ENCODE data around the gene NLRP9.

NLRP9 gene

DNA sequence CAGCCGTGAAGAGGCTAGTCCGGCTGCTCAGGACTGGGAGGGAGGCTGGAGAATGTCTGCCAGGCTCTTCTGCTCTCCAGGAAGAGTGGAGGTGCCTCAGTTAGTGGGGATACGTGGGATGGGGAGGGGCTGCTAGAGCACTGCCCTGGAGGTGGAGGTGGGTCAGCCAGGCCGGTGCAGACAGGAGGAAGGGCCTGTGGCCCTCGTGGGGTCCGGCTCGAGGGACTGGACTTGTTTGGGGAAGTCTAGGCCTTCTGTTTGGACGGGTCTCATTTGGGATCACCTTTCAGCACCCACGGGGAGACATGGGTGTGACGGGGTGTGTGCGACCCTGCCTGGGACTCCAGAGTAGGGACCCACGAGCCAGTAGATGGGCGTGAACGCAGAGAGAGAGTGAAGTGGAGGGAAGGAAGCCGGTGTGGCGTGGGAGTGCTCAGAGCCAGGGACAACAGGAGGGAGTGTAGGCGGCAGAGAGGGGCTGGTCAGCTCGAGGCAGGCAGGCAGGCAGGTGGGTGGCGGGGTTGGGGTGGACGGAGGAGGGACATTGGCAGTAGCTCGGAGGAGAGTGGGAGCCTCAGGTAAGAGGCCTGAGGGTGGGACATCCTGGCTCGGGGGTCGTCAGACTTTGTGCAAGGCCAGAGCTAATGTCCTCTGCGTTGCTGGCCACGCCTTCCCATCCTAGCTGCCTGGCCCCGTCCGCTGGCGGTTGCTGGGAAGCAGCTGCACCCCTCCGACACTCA, 51.7 kb downstream of the NLRP9 start:
- DNase-seq (ENCODE audit: insufficient read length, low spot score) (no peak), FAIRE-seq (no peak)
- no peak for TF ChIP-seq CTCF (IDR thresholded peaks at IDR 0.05; ENCODE audit: insufficient read depth, missing control alignments)

DNA sequence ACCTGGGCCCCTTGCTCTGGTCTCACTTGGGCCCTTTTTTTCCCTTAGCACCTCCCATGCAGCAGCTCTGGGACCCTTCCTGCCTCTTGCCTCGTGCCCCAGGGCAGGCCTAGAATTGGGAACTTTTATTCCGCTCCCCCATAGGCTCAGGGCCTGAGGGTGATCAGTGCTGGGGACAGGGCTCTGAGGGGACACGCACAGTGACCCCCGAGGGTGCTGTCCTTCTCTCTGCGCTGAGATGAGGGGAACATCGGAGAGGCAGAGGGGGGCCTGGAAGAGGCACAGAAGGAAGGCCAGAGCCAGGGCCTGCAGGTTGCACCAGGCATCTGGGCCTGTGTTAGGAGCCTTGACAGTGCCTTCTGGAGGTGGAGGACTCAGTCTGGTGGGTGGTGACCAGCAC, 52.4 kb downstream of the NLRP9 start:
- no peak for TF ChIP-seq CTCF (IDR thresholded peaks at IDR 0.05; ENCODE audit: insufficient read depth, missing control alignments)
- FAIRE-seq, result no peak
- DNase-seq (ENCODE audit: insufficient read length, low spot score), result no peak

- FAIRE-seq (no peak), DNase-seq (ENCODE audit: insufficient read length, low spot score) (no peak)
- TF ChIP-seq CTCF (IDR thresholded peaks at IDR 0.05; ENCODE audit: insufficient read depth, missing control alignments), result no peak
Observed at GRCh38 chr19:55684946-55685681, 53.1 kb downstream of the NLRP9 start.

DNA sequence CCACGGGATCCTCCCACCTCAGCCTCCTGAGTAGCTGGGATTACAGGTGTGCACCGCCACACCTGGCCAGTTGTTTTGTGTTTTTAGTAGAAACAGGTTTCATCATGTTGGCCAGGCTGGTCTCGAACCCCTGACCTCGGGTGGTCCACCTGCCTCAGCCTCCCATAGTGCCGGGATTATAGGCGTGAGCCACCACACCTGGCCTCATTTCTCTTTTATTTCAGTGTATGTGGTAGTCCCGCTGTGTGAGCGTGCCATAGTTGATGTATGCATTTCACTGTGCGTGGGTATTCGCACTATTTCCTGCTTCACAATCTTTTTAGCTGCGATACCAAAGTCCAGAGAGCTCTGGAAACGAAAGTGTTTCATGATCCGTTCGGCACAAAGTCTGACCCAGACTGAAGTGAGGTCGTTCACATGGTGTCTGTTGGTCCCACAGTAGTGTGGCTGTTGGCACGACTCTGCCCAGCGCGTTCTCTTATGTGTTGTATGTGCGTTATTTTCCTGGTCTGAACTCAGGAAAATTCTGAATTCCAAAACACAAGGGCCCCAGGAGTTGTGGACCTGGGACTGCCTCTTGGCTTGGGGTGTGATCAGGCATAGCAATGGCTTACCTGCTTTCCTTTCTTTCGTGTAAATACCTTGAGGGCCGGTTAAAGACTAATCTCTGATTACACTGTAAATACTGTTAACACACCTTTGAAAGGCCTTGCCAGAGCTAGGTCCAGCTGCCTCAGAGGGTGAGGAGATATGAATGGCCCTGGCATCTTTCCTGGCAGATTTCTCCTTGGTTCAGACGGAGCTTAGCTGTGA, 54.5 kb downstream of the NLRP9 start:
- DNase-seq (ENCODE audit: insufficient read length, low spot score), result no peak
- no peak for TF ChIP-seq CTCF (IDR thresholded peaks at IDR 0.05; ENCODE audit: insufficient read depth, missing control alignments)
- no peak for FAIRE-seq

GRCh38 chr19:55681131-55682092, 56.8 kb downstream of the NLRP9 start:
- FAIRE-seq, result no peak
- TF ChIP-seq CTCF (IDR thresholded peaks at IDR 0.05; ENCODE audit: insufficient read depth, missing control alignments), result no peak
- DNase-seq (ENCODE audit: insufficient read length, low spot score), result no peak

DNA sequence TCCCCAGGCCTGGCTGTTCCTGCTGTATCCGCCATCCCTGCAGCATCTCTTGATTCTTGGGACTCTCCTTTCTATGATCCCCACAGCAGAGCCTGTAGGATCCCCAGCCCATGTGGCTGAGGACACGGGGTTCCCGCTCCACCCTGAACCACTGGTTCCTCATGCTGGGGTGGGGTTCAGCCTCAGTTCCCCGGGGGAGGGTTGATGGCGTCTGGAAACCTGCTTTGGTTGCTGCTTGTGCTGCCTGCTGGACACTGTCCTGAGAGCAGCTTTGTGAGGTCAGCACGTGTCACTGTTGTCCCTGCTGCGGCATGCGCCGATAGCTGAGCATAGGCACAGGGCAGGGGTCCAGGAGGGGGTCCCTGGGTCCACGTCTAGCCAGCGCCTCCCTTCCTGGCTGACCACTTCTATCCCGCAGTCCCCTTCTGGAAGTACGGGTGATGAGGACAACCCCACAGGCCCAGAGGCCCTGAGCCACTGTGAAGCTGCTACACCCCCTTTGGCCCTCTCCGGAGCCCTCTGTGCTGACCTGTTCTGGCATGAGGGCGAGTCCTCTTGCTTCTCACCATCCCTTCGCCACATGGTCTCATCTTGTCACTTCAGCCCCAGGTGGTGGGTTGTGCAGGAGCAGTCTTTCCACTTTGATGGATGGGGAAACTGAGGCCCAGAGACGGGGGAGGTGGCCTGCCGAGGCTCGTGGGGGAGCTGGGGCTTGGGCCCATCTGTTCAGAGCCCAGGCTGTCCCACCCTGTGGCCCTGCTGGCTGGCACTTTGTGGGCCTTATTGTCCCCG, 57.7 kb downstream of the NLRP9 start:
- DNase-seq (ENCODE audit: insufficient read length, low spot score) (no peak), FAIRE-seq (no peak)
- no peak for TF ChIP-seq CTCF (IDR thresholded peaks at IDR 0.05; ENCODE audit: insufficient read depth, missing control alignments)
